ENCODE data around the gene GALNT2.

DNA sequence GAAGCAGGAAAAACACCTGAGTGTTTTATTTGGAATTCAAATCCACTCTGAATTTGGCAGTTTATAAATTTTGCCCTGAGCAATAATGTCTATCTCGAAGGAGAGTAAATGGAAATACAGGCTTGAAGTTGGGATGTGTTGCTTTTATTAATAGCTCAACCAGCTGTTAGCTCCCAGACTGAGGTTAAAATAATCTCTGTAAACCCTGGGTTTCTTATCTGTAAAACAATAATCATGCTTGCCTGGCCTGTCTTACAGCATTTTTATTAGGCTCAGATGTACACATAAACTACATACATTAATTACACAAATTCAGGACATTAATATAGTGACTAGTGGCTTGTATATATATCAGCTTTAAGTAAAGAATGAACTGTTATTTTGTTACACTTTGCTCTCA, 148.5 kb downstream of the GALNT2 start:
- TF ChIP-seq, protein P1, sequence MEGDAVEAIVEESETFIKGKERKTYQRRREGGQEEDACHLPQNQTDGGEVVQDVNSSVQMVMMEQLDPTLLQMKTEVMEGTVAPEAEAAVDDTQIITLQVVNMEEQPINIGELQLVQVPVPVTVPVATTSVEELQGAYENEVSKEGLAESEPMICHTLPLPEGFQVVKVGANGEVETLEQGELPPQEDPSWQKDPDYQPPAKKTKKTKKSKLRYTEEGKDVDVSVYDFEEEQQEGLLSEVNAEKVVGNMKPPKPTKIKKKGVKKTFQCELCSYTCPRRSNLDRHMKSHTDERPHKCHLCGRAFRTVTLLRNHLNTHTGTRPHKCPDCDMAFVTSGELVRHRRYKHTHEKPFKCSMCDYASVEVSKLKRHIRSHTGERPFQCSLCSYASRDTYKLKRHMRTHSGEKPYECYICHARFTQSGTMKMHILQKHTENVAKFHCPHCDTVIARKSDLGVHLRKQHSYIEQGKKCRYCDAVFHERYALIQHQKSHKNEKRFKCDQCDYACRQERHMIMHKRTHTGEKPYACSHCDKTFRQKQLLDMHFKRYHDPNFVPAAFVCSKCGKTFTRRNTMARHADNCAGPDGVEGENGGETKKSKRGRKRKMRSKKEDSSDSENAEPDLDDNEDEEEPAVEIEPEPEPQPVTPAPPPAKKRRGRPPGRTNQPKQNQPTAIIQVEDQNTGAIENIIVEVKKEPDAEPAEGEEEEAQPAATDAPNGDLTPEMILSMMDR (IDR thresholded peaks at IDR 0.05), result no peak
- no peak for TF ChIP-seq EZH2 (IDR thresholded peaks at IDR 0.05; ENCODE audit: borderline replicate concordance, insufficient read depth, low read depth, low read length, poor library complexity, severe bottlenecking)
